HepG2 (cell line): Measurements from ENCODE around the gene HS3ST2. TPM values are rescaled to one million over a fixed set of nuclear protein-coding genes. Genes with fewer than 3 reads are reported as not detected.

Experiments
- DNMT1 ChIP-seq: sonication (generic); formaldehyde crosslinking; IDR thresholded peaks from 2 replicates; pipeline ENCODE4 v1.5.1; 2020; ENCODE audit warnings: mild to moderate bottlenecking, missing genetic modification reagents
- GTF2F1 ChIP-seq: fragments of 150-350 bp; IDR thresholded peaks from 2 replicates; pipeline ENCODE4 v1.6.1; 2014; ENCODE audit warnings: low read length
- HES4 ChIP-seq: sonication (generic); formaldehyde crosslinking; IDR thresholded peaks from 2 replicates; pipeline ENCODE4 v1.9.0; 2021; ENCODE audit warnings: mild to moderate bottlenecking, missing genetic modification reagents, borderline replicate concordance
- HNF4G ChIP-seq, 2 experiments: sonication (generic) in 1 of 2; formaldehyde crosslinking in 1 of 2; IDR thresholded peaks; 2 replicates each; pipeline versions ENCODE4 v1.4.0 to v1.6.1; 2011 to 2020; ENCODE audit warnings: borderline replicate concordance in 2 of 2, low read depth in 2 of 2, mild to moderate bottlenecking in 2 of 2, low read length in 1 of 2, missing genetic modification reagents in 1 of 2, moderate library complexity in 1 of 2
- JUNB ChIP-seq: sonication (generic); formaldehyde crosslinking; IDR thresholded peaks from 2 replicates; pipeline ENCODE4 v1.8.0; 2022; ENCODE audit warnings: missing genetic modification reagents, mild to moderate bottlenecking, borderline replicate concordance
- NFATC3 ChIP-seq: sonication (generic); formaldehyde crosslinking; IDR thresholded peaks from 2 replicates; pipeline ENCODE4 v1.5.1; 2020; ENCODE audit warnings: mild to moderate bottlenecking, missing genetic modification reagents
- NFE2L2 ChIP-seq: fragments of 150-350 bp; IDR thresholded peaks from 2 replicates; pipeline ENCODE4 v1.6.1; 2014; ENCODE audit warnings: low read length
- NFYC ChIP-seq: IDR thresholded peaks from 2 replicates; pipeline ENCODE4 v1.6.1; 2016; ENCODE audit warnings: missing genetic modification reagents, missing compliant biosample characterization
- PRMT3 ChIP-seq: sonication (generic); formaldehyde crosslinking; IDR thresholded peaks from 2 replicates; pipeline ENCODE4 v1.8.1; 2022; ENCODE audit warnings: low read depth, mild to moderate bottlenecking, moderate library complexity, missing genetic modification reagents, borderline replicate concordance
- RFX3 ChIP-seq: IDR thresholded peaks from 2 replicates; pipeline ENCODE4 v1.6.1; 2016; ENCODE audit warnings: missing biosample characterization, missing genetic modification reagents
- TBL1XR1 ChIP-seq: fragments of 150-350 bp; IDR thresholded peaks from 2 replicates; pipeline ENCODE4 v1.6.1; 2014; ENCODE audit warnings: borderline replicate concordance, low read length; ENCODE audit not compliant: partially characterized antibody
- ZNF10 ChIP-seq: sonication (generic); formaldehyde crosslinking; IDR thresholded peaks from 2 replicates; pipeline ENCODE4 v1.4.0; 2020; ENCODE audit warnings: mild to moderate bottlenecking, low read depth, missing genetic modification reagents, borderline replicate concordance
- ZNF44 ChIP-seq: sonication (generic); formaldehyde crosslinking; IDR thresholded peaks from 2 replicates; pipeline ENCODE4 v1.5.1; 2020; ENCODE audit warnings: mild to moderate bottlenecking, missing genetic modification reagents
- ZNF510 ChIP-seq: sonication (generic); formaldehyde crosslinking; IDR thresholded peaks from 2 replicates; pipeline ENCODE4 v1.4.0; 2020; ENCODE audit warnings: low read depth, mild to moderate bottlenecking, missing genetic modification reagents
- ZNF619 ChIP-seq: sonication (generic); formaldehyde crosslinking; IDR thresholded peaks from 2 replicates; pipeline ENCODE4 v1.4.0; 2020; ENCODE audit warnings: mild to moderate bottlenecking, missing genetic modification reagents
- ZNF703 ChIP-seq: sonication (generic); formaldehyde crosslinking; IDR thresholded peaks from 2 replicates; pipeline ENCODE4 v1.5.1; 2020; ENCODE audit warnings: missing genetic modification reagents, mild to moderate bottlenecking, moderate library complexity, borderline replicate concordance
- ZNF761 ChIP-seq: sonication (generic); formaldehyde crosslinking; conservative IDR thresholded peaks from 2 replicates; pipeline ENCODE4 v1.4.0; 2020; ENCODE audit warnings: mild to moderate bottlenecking, missing genetic modification reagents
- ZNF841 ChIP-seq: sonication (generic); formaldehyde crosslinking; IDR thresholded peaks from 2 replicates; pipeline ENCODE4 v1.8.1; 2023; ENCODE audit warnings: missing genetic modification reagents, borderline replicate concordance
- polyA plus RNA-seq, 8 experiments: library from polyadenylated mRNA; depleted of rRNA in 3 of 8; stranded (reverse) in 7 of 8; unstranded in 1 of 8; fragments of >200 nt; fragmentation: Illumina TruSeq in 4 of 8; extraction: Trizol in 4 of 8; gene quantifications; 2 replicates each; pipeline versions ENCODE4 v1.2.1 to v1.2.3, GENCODE V29; 2011 to 2016; ENCODE audit warnings: low read depth in 4 of 8, missing spikeins in 1 of 8, mixed read lengths in 1 of 8; ENCODE audit not compliant: insufficient read depth in 1 of 8
- total RNA-seq, 5 experiments: library from RNA; depleted of rRNA; stranded (reverse); fragments of >200 nt; fragmentation: Illumina TruSeq; extraction: Trizol; gene quantifications; 2 replicates each; pipeline ENCODE4 v1.2.3, GENCODE V29; 2016; ENCODE audit warnings: low read depth in 1 of 5
- TF ChIP-seq, protein P1 (sequence below): IDR thresholded peaks from 2 replicates; pipeline ENCODE4 v1.6.1; 2016; ENCODE audit warnings: control low read depth
- TF ChIP-seq, protein P2 (sequence below): sonication (generic); formaldehyde crosslinking; IDR thresholded peaks from 2 replicates; pipeline ENCODE4 v1.5.1; 2020; ENCODE audit warnings: missing genetic modification reagents, mild to moderate bottlenecking, borderline replicate concordance
- TF ChIP-seq, protein P3 (sequence below): sonication (generic); formaldehyde crosslinking; IDR thresholded peaks from 2 replicates; pipeline ENCODE4 v1.5.0; 2020; ENCODE audit warnings: missing genetic modification reagents
- TF ChIP-seq, protein P4 (sequence below): sonication (generic); formaldehyde crosslinking; IDR thresholded peaks from 2 replicates; pipeline ENCODE4 v1.8.0; 2022; ENCODE audit warnings: low read depth, missing genetic modification reagents
- TF ChIP-seq, protein P5 (sequence below): sonication (generic); formaldehyde crosslinking; IDR thresholded peaks from 2 replicates; pipeline ENCODE4 v1.5.1; 2020; ENCODE audit warnings: mild to moderate bottlenecking, missing genetic modification reagents, borderline replicate concordance

HS3ST2 gene
- total and polyA plus RNA-seq, 2 of the 13 experiments (the other 11 are each of a cell fraction or from before 2014, with no cell fraction given), result not detected

DNA sequence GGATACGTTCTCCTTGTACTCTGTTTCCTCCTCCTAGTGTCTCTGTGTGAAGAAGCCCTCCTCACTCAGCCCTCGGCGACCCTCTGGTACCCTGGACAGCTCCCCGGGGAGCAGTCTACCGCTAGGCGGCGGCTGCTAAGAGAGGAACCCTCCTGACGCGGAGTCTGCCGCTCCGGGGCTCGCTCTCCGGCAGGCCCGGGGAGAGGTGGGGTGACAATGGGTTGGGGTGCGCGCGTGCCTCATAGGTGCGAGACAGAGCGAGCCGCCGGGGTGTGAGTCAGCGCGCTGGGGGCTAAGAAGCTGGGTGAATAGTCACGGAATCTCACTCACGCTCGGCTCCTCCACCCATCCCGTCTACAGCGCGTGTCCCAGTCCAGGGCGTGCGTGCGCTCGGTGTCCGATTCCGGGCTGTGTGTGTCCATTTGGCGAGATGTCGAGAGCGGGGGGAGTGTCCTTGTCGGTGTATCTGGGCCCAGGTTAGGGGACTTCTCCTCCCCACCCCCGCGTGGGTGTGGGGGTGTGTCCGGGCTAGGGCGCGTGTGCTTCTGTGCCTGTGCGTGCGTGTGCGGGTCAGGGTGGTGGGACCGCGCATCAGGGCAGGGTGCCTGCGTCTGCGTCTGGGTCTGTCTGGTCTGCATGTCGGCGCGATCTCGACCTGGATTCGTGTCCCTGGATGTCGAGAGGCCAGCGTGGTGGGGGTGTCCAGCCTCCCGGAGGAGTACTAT, 577 bp upstream of the HS3ST2 start (continued):
- TF ChIP-seq, protein P1, sequence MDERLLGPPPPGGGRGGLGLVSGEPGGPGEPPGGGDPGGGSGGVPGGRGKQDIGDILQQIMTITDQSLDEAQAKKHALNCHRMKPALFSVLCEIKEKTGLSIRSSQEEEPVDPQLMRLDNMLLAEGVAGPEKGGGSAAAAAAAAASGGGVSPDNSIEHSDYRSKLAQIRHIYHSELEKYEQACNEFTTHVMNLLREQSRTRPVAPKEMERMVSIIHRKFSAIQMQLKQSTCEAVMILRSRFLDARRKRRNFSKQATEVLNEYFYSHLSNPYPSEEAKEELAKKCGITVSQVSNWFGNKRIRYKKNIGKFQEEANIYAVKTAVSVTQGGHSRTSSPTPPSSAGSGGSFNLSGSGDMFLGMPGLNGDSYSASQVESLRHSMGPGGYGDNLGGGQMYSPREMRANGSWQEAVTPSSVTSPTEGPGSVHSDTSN, result no peak
- TF ChIP-seq HES4 (CRISPR knock-in tag) (peak; percentile 94; the same call in 1 of the 2 replicates), ZNF619 (CRISPR knock-in tag) (no peak), RFX3 (no peak), ZNF44 (CRISPR knock-in tag) (no peak), TBL1XR1 (no peak), ZNF761 (no peak), NFE2L2 (no peak), ZNF510 (CRISPR knock-in tag) (no peak), HNF4G (IDR thresholded peaks at IDR 0.05; ENCODE audit: borderline replicate concordance, low read depth, low read length) (no peak), HNF4G (CRISPR knock-in tag; IDR thresholded peaks at IDR 0.05; ENCODE audit: borderline replicate concordance, low read depth) (no peak), ZNF10 (CRISPR knock-in tag) (no peak), NFATC3 (CRISPR knock-in tag) (no peak), JUNB (CRISPR knock-in tag) (peak; percentile 86), GTF2F1 (no peak), ZNF841 (CRISPR knock-in tag) (peak; percentile 88; the same call in 1 of the 2 replicates), DNMT1 (CRISPR knock-in tag) (no peak), ZNF703 (CRISPR knock-in tag) (no peak), NFYC (CRISPR knock-in tag) (peak; percentile 54), PRMT3 (CRISPR knock-in tag) (no peak; the same call in 1 of the 2 replicates)
- TF ChIP-seq, protein P2, sequence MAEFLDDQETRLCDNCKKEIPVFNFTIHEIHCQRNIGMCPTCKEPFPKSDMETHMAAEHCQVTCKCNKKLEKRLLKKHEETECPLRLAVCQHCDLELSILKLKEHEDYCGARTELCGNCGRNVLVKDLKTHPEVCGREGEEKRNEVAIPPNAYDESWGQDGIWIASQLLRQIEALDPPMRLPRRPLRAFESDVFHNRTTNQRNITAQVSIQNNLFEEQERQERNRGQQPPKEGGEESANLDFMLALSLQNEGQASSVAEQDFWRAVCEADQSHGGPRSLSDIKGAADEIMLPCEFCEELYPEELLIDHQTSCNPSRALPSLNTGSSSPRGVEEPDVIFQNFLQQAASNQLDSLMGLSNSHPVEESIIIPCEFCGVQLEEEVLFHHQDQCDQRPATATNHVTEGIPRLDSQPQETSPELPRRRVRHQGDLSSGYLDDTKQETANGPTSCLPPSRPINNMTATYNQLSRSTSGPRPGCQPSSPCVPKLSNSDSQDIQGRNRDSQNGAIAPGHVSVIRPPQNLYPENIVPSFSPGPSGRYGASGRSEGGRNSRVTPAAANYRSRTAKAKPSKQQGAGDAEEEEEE (CRISPR knock-in tag), result no peak
- TF ChIP-seq, protein P3, sequence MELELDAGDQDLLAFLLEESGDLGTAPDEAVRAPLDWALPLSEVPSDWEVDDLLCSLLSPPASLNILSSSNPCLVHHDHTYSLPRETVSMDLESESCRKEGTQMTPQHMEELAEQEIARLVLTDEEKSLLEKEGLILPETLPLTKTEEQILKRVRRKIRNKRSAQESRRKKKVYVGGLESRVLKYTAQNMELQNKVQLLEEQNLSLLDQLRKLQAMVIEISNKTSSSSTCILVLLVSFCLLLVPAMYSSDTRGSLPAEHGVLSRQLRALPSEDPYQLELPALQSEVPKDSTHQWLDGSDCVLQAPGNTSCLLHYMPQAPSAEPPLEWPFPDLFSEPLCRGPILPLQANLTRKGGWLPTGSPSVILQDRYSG (CRISPR knock-in tag), result peak; percentile 85; the same call in 1 of the 2 replicates
- TF ChIP-seq, protein P4, sequence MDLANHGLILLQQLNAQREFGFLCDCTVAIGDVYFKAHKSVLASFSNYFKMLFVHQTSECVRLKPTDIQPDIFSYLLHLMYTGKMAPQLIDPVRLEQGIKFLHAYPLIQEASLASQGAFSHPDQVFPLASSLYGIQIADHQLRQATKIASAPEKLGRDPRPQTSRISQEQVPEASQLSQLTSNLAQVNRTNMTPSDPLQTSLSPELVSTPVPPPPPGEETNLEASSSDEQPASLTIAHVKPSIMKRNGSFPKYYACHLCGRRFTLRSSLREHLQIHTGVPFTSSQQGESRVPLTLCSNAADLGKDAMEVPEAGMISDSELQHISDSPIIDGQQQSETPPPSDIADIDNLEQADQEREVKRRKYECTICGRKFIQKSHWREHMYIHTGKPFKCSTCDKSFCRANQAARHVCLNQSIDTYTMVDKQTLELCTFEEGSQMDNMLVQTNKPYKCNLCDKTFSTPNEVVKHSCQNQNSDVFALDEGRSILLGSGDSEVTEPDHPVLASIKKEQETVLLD (CRISPR knock-in tag), result peak; percentile 62; the same call in 1 of the 2 replicates
- TF ChIP-seq, protein P5, sequence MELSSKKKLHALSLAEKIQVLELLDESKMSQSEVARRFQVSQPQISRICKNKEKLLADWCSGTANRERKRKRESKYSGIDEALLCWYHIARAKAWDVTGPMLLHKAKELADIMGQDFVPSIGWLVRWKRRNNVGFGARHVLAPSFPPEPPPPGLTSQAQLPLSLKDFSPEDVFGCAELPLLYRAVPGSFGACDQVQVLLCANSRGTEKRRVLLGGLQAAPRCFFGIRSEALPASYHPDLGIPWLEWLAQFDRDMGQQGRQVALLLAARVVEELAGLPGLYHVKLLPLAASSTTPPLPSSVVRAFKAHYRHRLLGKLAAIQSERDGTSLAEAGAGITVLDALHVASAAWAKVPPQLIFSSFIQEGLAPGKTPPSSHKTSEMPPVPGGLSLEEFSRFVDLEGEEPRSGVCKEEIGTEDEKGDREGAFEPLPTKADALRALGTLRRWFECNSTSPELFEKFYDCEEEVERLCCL (CRISPR knock-in tag), result peak; percentile 66; the same call in 1 of the 2 replicates
